Progenitor cell of endocrine pancreas (in vitro differentiated cells): ENCODE measurements around the gene MGP. TPM values are rescaled to one million over a fixed set of nuclear protein-coding genes. Genes with fewer than 3 reads are reported as not detected.

ENCODE experiments used
- DNase-seq: peaks from one replicate; pipeline ENCODE4 v3.0.0; 2021; ENCODE audit warnings: low spot score; ENCODE audit not compliant: unreplicated experiment
- H3K27ac Mint-ChIP-seq: 2 replicates; pipeline ENCODE4 v1.8.0; 2021; ENCODE audit warnings: mild to moderate bottlenecking, moderate library complexity, mixed read lengths
- H3K27me3 Mint-ChIP-seq: 2 replicates; pipeline ENCODE4 v1.8.0; 2021; ENCODE audit warnings: mixed read lengths
- H3K36me3 Mint-ChIP-seq: 2 replicates; pipeline ENCODE4 v1.8.0; 2022; ENCODE audit warnings: mixed read lengths; ENCODE audit not compliant: insufficient read depth
- H3K4me1 Mint-ChIP-seq: 2 replicates; pipeline ENCODE4 v1.8.0; 2021; ENCODE audit warnings: low read depth, mixed read lengths
- H3K4me3 Mint-ChIP-seq: 2 replicates; pipeline ENCODE4 v1.8.0; 2021; ENCODE audit warnings: low read depth, mild to moderate bottlenecking, moderate library complexity, mixed read lengths
- H3K9me3 Mint-ChIP-seq: 2 replicates; pipeline ENCODE4 v1.8.0; 2021; ENCODE audit warnings: low read depth, mixed read lengths
- total RNA-seq: library from RNA; stranded (reverse); gene quantifications from 2 replicates; pipeline ENCODE4 v1.2.1, GENCODE V29; 2021
- TF ChIP-seq, protein P1 (sequence below): fragments of 200-600 bp; sonication (generic); IDR thresholded peaks from one replicate; pipeline ENCODE4 v1.5.0; 2021; ENCODE audit warnings: antibody characterized with exemption, mild to moderate bottlenecking; ENCODE audit not compliant: unreplicated experiment

MGP gene
- total RNA-seq, 1 donor from 2014 or later, result not detected

DNA sequence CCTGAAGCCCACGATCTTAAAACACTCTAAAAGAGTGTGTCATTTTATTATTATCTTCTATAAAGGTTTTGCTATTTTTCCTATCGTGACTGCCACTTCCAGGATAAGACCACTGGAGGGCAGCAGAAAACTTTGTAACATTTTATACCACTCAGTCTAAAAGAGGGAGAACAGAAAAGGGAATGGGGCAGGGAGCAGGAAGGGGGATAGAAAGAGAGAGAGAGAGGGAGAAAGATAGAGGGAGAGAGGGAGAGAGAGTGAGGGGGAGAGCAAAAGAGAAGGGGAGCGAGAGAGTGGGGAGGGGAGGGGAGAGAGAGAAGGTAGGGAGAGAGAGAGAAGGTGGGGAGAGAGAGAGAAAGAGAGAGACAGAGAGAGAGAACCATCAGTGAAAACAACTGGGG is 40.3 kb downstream of the MGP start:
- no peaks in the 10 kb centered on the region for H3K9me3 Mint-ChIP-seq
- TF ChIP-seq, protein P1, sequence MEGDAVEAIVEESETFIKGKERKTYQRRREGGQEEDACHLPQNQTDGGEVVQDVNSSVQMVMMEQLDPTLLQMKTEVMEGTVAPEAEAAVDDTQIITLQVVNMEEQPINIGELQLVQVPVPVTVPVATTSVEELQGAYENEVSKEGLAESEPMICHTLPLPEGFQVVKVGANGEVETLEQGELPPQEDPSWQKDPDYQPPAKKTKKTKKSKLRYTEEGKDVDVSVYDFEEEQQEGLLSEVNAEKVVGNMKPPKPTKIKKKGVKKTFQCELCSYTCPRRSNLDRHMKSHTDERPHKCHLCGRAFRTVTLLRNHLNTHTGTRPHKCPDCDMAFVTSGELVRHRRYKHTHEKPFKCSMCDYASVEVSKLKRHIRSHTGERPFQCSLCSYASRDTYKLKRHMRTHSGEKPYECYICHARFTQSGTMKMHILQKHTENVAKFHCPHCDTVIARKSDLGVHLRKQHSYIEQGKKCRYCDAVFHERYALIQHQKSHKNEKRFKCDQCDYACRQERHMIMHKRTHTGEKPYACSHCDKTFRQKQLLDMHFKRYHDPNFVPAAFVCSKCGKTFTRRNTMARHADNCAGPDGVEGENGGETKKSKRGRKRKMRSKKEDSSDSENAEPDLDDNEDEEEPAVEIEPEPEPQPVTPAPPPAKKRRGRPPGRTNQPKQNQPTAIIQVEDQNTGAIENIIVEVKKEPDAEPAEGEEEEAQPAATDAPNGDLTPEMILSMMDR, result peak; percentile 91
- no peaks in the 10 kb centered on the region for H3K27me3 Mint-ChIP-seq
- peak; percentile 44 for DNase-seq
- no peaks in the 10 kb centered on the region for H3K36me3 Mint-ChIP-seq
- H3K4me1 Mint-ChIP-seq, result peaks cover 31% of the 10 kb centered on the region
- no peak overlapping the region for H3K4me3 Mint-ChIP-seq
- H3K27ac Mint-ChIP-seq, result no peak overlapping the region

DNA sequence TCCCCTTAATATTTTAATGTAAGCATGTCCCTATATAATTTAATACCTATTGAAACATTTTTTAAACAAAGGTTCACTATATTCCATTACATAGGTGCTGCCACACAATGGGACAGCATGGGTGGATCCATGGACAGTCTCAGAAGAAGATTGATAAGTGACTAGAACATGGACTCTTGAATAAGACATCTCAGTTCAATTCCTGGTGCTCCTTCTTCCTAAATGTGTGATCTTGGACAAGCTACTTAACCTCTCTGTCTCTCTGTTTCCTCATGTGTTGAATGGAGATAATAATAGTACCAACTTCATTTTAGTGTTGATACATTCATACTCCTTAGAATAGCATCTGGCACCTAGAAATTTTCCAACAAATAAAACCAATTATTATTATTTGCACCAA is 41.3 kb downstream of the MGP start:
- TF ChIP-seq, protein P1, result no peak
- no peak overlapping the region for H3K4me3 Mint-ChIP-seq
- no peak for DNase-seq
- no peaks in the 10 kb centered on the region for H3K36me3 Mint-ChIP-seq
- H3K4me1 Mint-ChIP-seq, result peaks cover 31% of the 10 kb centered on the region
- no peak overlapping the region for H3K27ac Mint-ChIP-seq
- no peaks in the 10 kb centered on the region for H3K27me3 Mint-ChIP-seq
- no peaks in the 10 kb centered on the region for H3K9me3 Mint-ChIP-seq

DNA sequence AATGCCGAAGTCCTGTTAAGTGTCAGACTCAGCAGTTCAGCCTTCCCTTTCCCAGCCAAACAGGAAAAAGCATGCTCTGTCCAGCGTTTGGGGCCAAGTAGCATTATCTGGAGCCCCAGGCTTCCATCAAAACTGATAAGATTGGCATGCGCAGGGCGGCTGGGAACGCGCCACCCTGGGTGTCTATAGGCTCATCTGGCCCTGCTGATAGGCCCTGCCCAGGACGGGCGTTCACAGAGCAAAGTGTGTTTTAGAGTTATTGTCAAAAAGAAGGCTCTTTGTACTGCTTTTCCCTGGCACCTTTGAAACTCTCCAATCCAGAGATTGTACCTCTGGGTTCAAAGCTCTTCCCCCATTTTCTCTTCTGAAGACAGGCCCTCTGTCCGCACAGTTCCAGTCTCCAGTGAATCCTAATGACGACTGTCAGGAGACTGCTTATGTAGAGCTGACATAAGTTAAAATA is 42.2 kb downstream of the MGP start, which contains the start of gene ART4:
TSS of gene ART4 (minus strand) at position 102 of the 463 bp plus-strand sequence. CDS start 413 bp downstream, outside the sequence.
- TF ChIP-seq, protein P1, result no peak
- Mint-ChIP-seq H3K27ac (no peak within 1 kb of the TSS), H3K4me3 (no peak within 1 kb of the TSS), H3K27me3 (no peaks in the 10 kb centered on the region), H3K4me1 (peaks cover 31% of the 10 kb centered on the region), H3K36me3 (no peaks in the 10 kb centered on the region), H3K9me3 (no peaks in the 10 kb centered on the region)
- DNase-seq, result no peak

GRCh38 chr12:14842315-14842714 is 43.3 kb downstream of the MGP start:
- TF ChIP-seq, protein P1, result no peak
- no peak overlapping the region for H3K27ac Mint-ChIP-seq
- H3K9me3 Mint-ChIP-seq, result no peaks in the 10 kb centered on the region
- DNase-seq, result no peak
- H3K36me3 Mint-ChIP-seq, result no peaks in the 10 kb centered on the region
- no peak overlapping the region for H3K4me3 Mint-ChIP-seq
- no peaks in the 10 kb centered on the region for H3K27me3 Mint-ChIP-seq
- peaks cover 31% of the 10 kb centered on the region for H3K4me1 Mint-ChIP-seq

- TF ChIP-seq, protein P1, result no peak
- Mint-ChIP-seq H3K4me3 (no peak overlapping the region), H3K9me3 (no peaks in the 10 kb centered on the region), H3K27me3 (no peaks in the 10 kb centered on the region), H3K36me3 (no peaks in the 10 kb centered on the region), H3K4me1 (peaks cover 27% of the 10 kb centered on the region), H3K27ac (no peak overlapping the region)
- DNase-seq, result no peak
Measured at GRCh38 chr12:14841761-14842160, 43.9 kb downstream of the MGP start.
